B cell (primary cell): ENCODE measurements around the gene MLIP. TPM values are rescaled to one million over a fixed set of nuclear protein-coding genes. Genes with fewer than 3 reads are reported as not detected.

Experiments
- ATAC-seq: fragments of 200-7000 bp; cut with Tn5 transposase; one replicate; pipeline ENCODE4 v1.10.0; 2021; ENCODE audit warnings: low read depth, mild to moderate bottlenecking, moderate number of reproducible peaks, moderate library complexity
- CTCF ChIA-PET: fragments of 350-600 bp; sonication (Branson Sonifier 250); formaldehyde crosslinking; loops from one replicate; lab custom pipeline; 2021; ENCODE audit warnings: antibody characterized with exemption, inconsistent platforms; lab: Charles Lee
- POLR2A ChIA-PET: fragments of 350-600 bp; sonication (Branson Sonifier 250); formaldehyde crosslinking; loops from one replicate; lab custom pipeline; 2021; ENCODE audit warnings: antibody characterized with exemption; lab: Charles Lee
- DNase-seq: peaks from one replicate; pipeline ENCODE4 v3.0.0; 2013
- H2AFZ ChIP-seq: 2 replicates; pipeline ENCODE4 v1.6.1; 2012; ENCODE audit warnings: mild to moderate bottlenecking, low read depth, low read length; ENCODE audit not compliant: insufficient read depth, poor library complexity, severe bottlenecking
- H3K27ac ChIP-seq, 2 donors: 1 replicate in 1 of 2; 2 replicates in 1 of 2; pipeline ENCODE4 v1.5.1; 2012 to 2013; ENCODE audit warnings: low read length in 2 of 2, mild to moderate bottlenecking in 2 of 2, moderate library complexity in 1 of 2
- H3K27me3 ChIP-seq, 4 experiments: fragments of 200-600 bp in 1 of 4; sonication (generic) in 1 of 4; replicated peaks in 1 of 4; 1 replicate in 2 of 4; 2 replicates in 2 of 4; pipeline versions ENCODE4 v1.6.1 to v1.7.0; 2013 to 2016; ENCODE audit warnings: low read length in 3 of 4, mild to moderate bottlenecking in 2 of 4, mixed read lengths in 1 of 4, moderate library complexity in 1 of 4; ENCODE audit not compliant: insufficient read depth in 4 of 4, control insufficient read depth in 3 of 4; ENCODE audit errors: control extremely low read depth in 1 of 4
- H3K36me3 ChIP-seq, 2 experiments: replicated peaks in 1 of 2; 1 replicate in 1 of 2; 2 replicates in 1 of 2; pipeline versions ENCODE4 v1.6.1 to v1.7.1; 2013; ENCODE audit warnings: low read length in 1 of 2; ENCODE audit not compliant: insufficient read depth in 2 of 2, control insufficient read depth in 1 of 2; ENCODE audit errors: control extremely low read depth in 1 of 2, extremely low read depth in 1 of 2
- H3K4me1 ChIP-seq, 2 donors: fragments of 200-600 bp in 1 of 2; sonication (generic) in 1 of 2; 1 replicate in 1 of 2; 2 replicates in 1 of 2; pipeline versions ENCODE4 v1.5.1 to v1.6.1; 2013 to 2017; ENCODE audit warnings: low read length in 2 of 2; ENCODE audit not compliant: control insufficient read depth in 2 of 2, insufficient read depth in 2 of 2
- H3K4me2 ChIP-seq: replicated peaks from 2 replicates; pipeline ENCODE3; 2012; ENCODE audit warnings: mild to moderate bottlenecking, low read depth, low read length; ENCODE audit not compliant: poor library complexity, severe bottlenecking
- H3K4me3 ChIP-seq, 5 experiments: fragments of 200-600 bp in 1 of 5; sonication (generic) in 1 of 5; 1 replicate in 3 of 5; 2 replicates in 2 of 5; pipeline versions ENCODE4 v1.5.1 to v1.7.0; 2011 to 2016; ENCODE audit warnings: low read length in 4 of 5, mild to moderate bottlenecking in 4 of 5, low read depth in 2 of 5, control low read depth in 1 of 5, moderate library complexity in 1 of 5; ENCODE audit not compliant: insufficient read depth in 1 of 5; ENCODE audit errors: control extremely low read depth in 1 of 5, extremely low read depth in 1 of 5
- H3K79me2 ChIP-seq: fragments of 200-600 bp; sonication (generic); one replicate; pipeline ENCODE4 v1.6.0; 2016; ENCODE audit warnings: low read length; ENCODE audit not compliant: control insufficient read depth, insufficient read depth
- H3K9ac ChIP-seq: fragments of 200-600 bp; sonication (generic); 2 replicates; pipeline ENCODE4 v1.6.1; 2017; ENCODE audit warnings: mild to moderate bottlenecking, low read length, moderate library complexity
- H3K9me3 ChIP-seq, 3 donors: one replicate each; pipeline versions ENCODE4 v1.6.1 to v1.7.1; 2013; ENCODE audit warnings: low read length in 2 of 3; ENCODE audit not compliant: control insufficient read depth in 2 of 3, insufficient read depth in 1 of 3; ENCODE audit errors: control extremely low read depth in 1 of 3
- H4K20me1 ChIP-seq: 2 replicates; pipeline ENCODE4 v1.6.0; 2012; ENCODE audit warnings: mild to moderate bottlenecking, low read length; ENCODE audit not compliant: insufficient read depth, control insufficient read depth, poor library complexity, severe bottlenecking
- H3K27ac Mint-ChIP-seq: one replicate; pipeline ENCODE4 v1.8.0; 2021; ENCODE audit warnings: mixed read lengths
- H3K27me3 Mint-ChIP-seq: one replicate; pipeline ENCODE4 v1.8.0; 2021; ENCODE audit warnings: mixed read lengths
- H3K4me1 Mint-ChIP-seq: one replicate; pipeline ENCODE4 v1.8.0; 2021; ENCODE audit warnings: mixed read lengths
- H3K4me3 Mint-ChIP-seq: one replicate; pipeline ENCODE4 v1.8.0; 2021; ENCODE audit warnings: mixed read lengths
- H3K9me3 Mint-ChIP-seq: one replicate; pipeline ENCODE4 v1.8.0; 2022; ENCODE audit warnings: mixed read lengths; ENCODE audit not compliant: insufficient read depth
- CTCF ChIP-seq: fragments of 200-600 bp; IDR thresholded peaks from one replicate; pipeline ENCODE4 v1.8.0; 2022; ENCODE audit warnings: antibody characterized with exemption, mild to moderate bottlenecking
- EZH2 ChIP-seq: IDR thresholded peaks from 2 replicates; pipeline ENCODE4 v1.6.1; 2012; ENCODE audit warnings: borderline replicate concordance, low read depth, mild to moderate bottlenecking, moderate library complexity, low read length; ENCODE audit not compliant: insufficient read depth, poor library complexity, severe bottlenecking
- WGBS: methylation state at CpG from one replicate; pipeline ENCODE4 v1.1.5; 2013; ENCODE audit warnings: missing lambda C conversion rate; ENCODE audit not compliant: insufficient coverage; 5-methylcytosine and 5-hydroxymethylcytosine counted together
- intact Hi-C: fragments of 100-400 bp; cut with micrococcal nuclease; formaldehyde crosslinking; loops from one replicate; pipeline ENCODE4 v1.10.0; 2022
- polyA plus RNA-seq: library from polyadenylated mRNA; depleted of rRNA; stranded (reverse); fragments of >200 nt; gene quantifications from 2 replicates; pipeline ENCODE4 v1.2.3, GENCODE V29; 2012
- total RNA-seq, 2 donors: library from RNA; stranded (reverse); fragments of 120-200 nt in 1 of 2; gene quantifications; 1 replicate in 1 of 2; 2 replicates in 1 of 2; pipeline versions ENCODE4 v1.2.3 to v1.2.4, GENCODE V29; 2013 to 2022

The MLIP gene
- total and polyA plus RNA-seq, 2 donors (not counting 1 experiment from before 2014, with no cell fraction given) = not detected

- Histone ChIP-seq H3K27me3 (no peaks in the 10 kb centered on the region), H3K79me2 (no peaks in the 10 kb centered on the region), H3K4me2 (no peak overlapping the region), H3K27ac (no peak overlapping the region), H4K20me1 (no peaks in the 10 kb centered on the region), H3K9me3 (no peaks in the 10 kb centered on the region), H3K9ac (no peak overlapping the region), H3K36me3 (no peaks in the 10 kb centered on the region), H3K4me1 (no peaks in the 10 kb centered on the region), H2AFZ (no peak overlapping the region), H3K4me3 (no peak overlapping the region)
- H3K27me3 Mint-ChIP-seq = no peaks in the 10 kb centered on the region
- H3K4me3 Mint-ChIP-seq = no peak overlapping the region
- H3K9me3 Mint-ChIP-seq = peaks cover 2% of the 10 kb centered on the region
- H3K4me1 Mint-ChIP-seq = no peaks in the 10 kb centered on the region
- TF ChIP-seq CTCF (no peak), EZH2 (no peak)
- 80% methylated on average over 1 of the region's 1 CpG for WGBS
- ATAC-seq (no peak), DNase-seq (no peak)
- ChIA-PET CTCF (no interaction called here), POLR2A (no interaction called here)
- H3K27ac Mint-ChIP-seq = no peak overlapping the region
- intact Hi-C loops = no loop called here
These were observed 170.9 kb downstream of the MLIP start for GRCh38 chr6:54282186-54282585.

GRCh38 chr6:54284161-54284860, 173.1 kb downstream of the MLIP start:
- Histone ChIP-seq H3K4me3 (no peak overlapping the region), H3K4me2 (no peak overlapping the region), H2AFZ (no peak overlapping the region), H3K27me3 (no peaks in the 10 kb centered on the region), H3K4me1 (no peaks in the 10 kb centered on the region), H3K9me3 (no peaks in the 10 kb centered on the region), H3K36me3 (no peaks in the 10 kb centered on the region), H4K20me1 (no peaks in the 10 kb centered on the region), H3K27ac (no peak overlapping the region), H3K79me2 (no peaks in the 10 kb centered on the region), H3K9ac (no peak overlapping the region)
- POLR2A ChIA-PET = no interaction called here
- Mint-ChIP-seq H3K4me1 (no peaks in the 10 kb centered on the region), H3K27ac (no peak overlapping the region), H3K4me3 (no peak overlapping the region), H3K9me3 (peaks cover 2% of the 10 kb centered on the region), H3K27me3 (no peaks in the 10 kb centered on the region)
- no peak for TF ChIP-seq CTCF
- TF ChIP-seq EZH2 = no peak
- WGBS = 83% methylated on average over 2 of the region's 3 CpGs
- intact Hi-C loops = no loop called here
- DNase-seq = no peak
- no peak for ATAC-seq
- CTCF ChIA-PET = no interaction called here
